HepG2 (cell line): ENCODE results near the gene GPR176. TPM values are rescaled to one million over a fixed set of nuclear protein-coding genes. Genes with fewer than 3 reads are reported as not detected.
A peak's percentile ranks its signal among the peaks of the same experiment; 100 is the strongest.

Experiments
- AGO2 ChIP-seq: fragments of 200-400 bp; formaldehyde crosslinking; optimal IDR thresholded peaks from 2 replicates; pipeline ENCODE3; 2017; ENCODE audit warnings: mild to moderate bottlenecking, low read depth, low read length, moderate library complexity
- BRF2 ChIP-seq: sonication (generic); formaldehyde crosslinking; IDR thresholded peaks from 2 replicates; pipeline ENCODE4 v1.8.1; 2022; ENCODE audit warnings: mild to moderate bottlenecking, missing genetic modification reagents
- FOSL2 ChIP-seq: sonication (generic); formaldehyde crosslinking; IDR thresholded peaks from 2 replicates; pipeline ENCODE4 v1.4.0; 2020; ENCODE audit warnings: missing genetic modification reagents
- IRF2 ChIP-seq: IDR thresholded peaks from 2 replicates; pipeline ENCODE4 v1.6.1; 2018; ENCODE audit warnings: missing genetic modification reagents, missing compliant biosample characterization
- NONO ChIP-seq, 2 experiments: fragments of 450-650 bp in 1 of 2; sonication (generic) in 1 of 2; formaldehyde crosslinking in 1 of 2; IDR thresholded peaks in 1 of 2; conservative IDR thresholded peaks in 1 of 2; 2 replicates each; pipeline versions ENCODE4 v1.6.1 to v1.8.0; 2017 to 2022; ENCODE audit warnings: mild to moderate bottlenecking in 1 of 2, missing genetic modification reagents in 1 of 2, moderate library complexity in 1 of 2
- NRL ChIP-seq: sonication (generic); formaldehyde crosslinking; IDR thresholded peaks from 2 replicates; pipeline ENCODE4 v1.5.0; 2020; ENCODE audit warnings: missing genetic modification reagents, mild to moderate bottlenecking, moderate library complexity, borderline replicate concordance
- TGIF2 ChIP-seq: IDR thresholded peaks from 2 replicates; pipeline ENCODE4 v1.6.1; 2016; ENCODE audit warnings: control low read depth, missing compliant biosample characterization
- THRA ChIP-seq: sonication (generic); formaldehyde crosslinking; IDR thresholded peaks from 2 replicates; pipeline ENCODE4 v1.4.0; 2020; ENCODE audit warnings: missing genetic modification reagents, borderline replicate concordance
- U2AF1 ChIP-seq: fragments of 200-400 bp; formaldehyde crosslinking; optimal IDR thresholded peaks from 2 replicates; pipeline ENCODE3; 2017; ENCODE audit warnings: mild to moderate bottlenecking, low read depth, low read length
- ZFP62 ChIP-seq: sonication (generic); formaldehyde crosslinking; IDR thresholded peaks from 2 replicates; pipeline ENCODE4 v1.4.0; 2020; ENCODE audit warnings: missing genetic modification reagents
- ZNF441 ChIP-seq: sonication (generic); formaldehyde crosslinking; IDR thresholded peaks from 2 replicates; pipeline ENCODE4 v1.7.0; 2021; ENCODE audit warnings: missing genetic modification reagents, borderline replicate concordance
- ZNF563 ChIP-seq: sonication (generic); formaldehyde crosslinking; IDR thresholded peaks from 2 replicates; pipeline ENCODE4 v1.8.0; 2022; ENCODE audit warnings: mild to moderate bottlenecking, moderate library complexity, missing genetic modification reagents
- ZNF570 ChIP-seq: sonication (generic); formaldehyde crosslinking; IDR thresholded peaks from 2 replicates; pipeline ENCODE4 v1.4.0; 2020; ENCODE audit warnings: mild to moderate bottlenecking, missing genetic modification reagents, borderline replicate concordance
- ZNF749 ChIP-seq: sonication (generic); formaldehyde crosslinking; IDR thresholded peaks from 2 replicates; pipeline ENCODE4 v1.8.0; 2022; ENCODE audit warnings: mild to moderate bottlenecking, missing genetic modification reagents, moderate library complexity, borderline replicate concordance
- ZSCAN21 ChIP-seq: sonication (generic); formaldehyde crosslinking; IDR thresholded peaks from 2 replicates; pipeline ENCODE4 v1.8.0; 2022; ENCODE audit warnings: mild to moderate bottlenecking, missing genetic modification reagents, moderate library complexity, borderline replicate concordance
- ZUFSP ChIP-seq: sonication (generic); formaldehyde crosslinking; IDR thresholded peaks from 2 replicates; pipeline ENCODE4 v1.9.0; 2021; ENCODE audit warnings: missing genetic modification reagents, mild to moderate bottlenecking, borderline replicate concordance
- polyA plus RNA-seq, 8 experiments: library from polyadenylated mRNA; depleted of rRNA in 3 of 8; stranded (reverse) in 7 of 8; unstranded in 1 of 8; fragments of >200 nt; fragmentation: Illumina TruSeq in 4 of 8; extraction: Trizol in 4 of 8; gene quantifications; 2 replicates each; pipeline versions ENCODE4 v1.2.1 to v1.2.3, GENCODE V29; 2011 to 2016; ENCODE audit warnings: low read depth in 4 of 8, missing spikeins in 1 of 8, mixed read lengths in 1 of 8; ENCODE audit not compliant: insufficient read depth in 1 of 8
- total RNA-seq, 5 experiments: library from RNA; depleted of rRNA; stranded (reverse); fragments of >200 nt; fragmentation: Illumina TruSeq; extraction: Trizol; gene quantifications; 2 replicates each; pipeline ENCODE4 v1.2.3, GENCODE V29; 2016; ENCODE audit warnings: low read depth in 1 of 5
- TF ChIP-seq, protein P1 (sequence below), 2 experiments: fragments of 450-650 bp in 1 of 2; sonication (generic) in 1 of 2; formaldehyde crosslinking; IDR thresholded peaks; 2 replicates each; pipeline versions ENCODE4 v1.5.0 to v1.8.0; 2020 to 2022; ENCODE audit warnings: mild to moderate bottlenecking in 1 of 2, missing genetic modification reagents in 1 of 2
- TF ChIP-seq, protein P2 (sequence below): IDR thresholded peaks from 2 replicates; pipeline ENCODE4 v1.6.1; 2016; ENCODE audit warnings: low read depth, missing genetic modification reagents, missing compliant biosample characterization

The GPR176 gene
- total and polyA plus RNA-seq, 2 of the 13 experiments (the other 11 are each of a cell fraction or from before 2014, with no cell fraction given) = 0.11 to 0.20 TPM

- TF ChIP-seq BRF2 (CRISPR knock-in tag) = no peak
- TF ChIP-seq ZNF749 (CRISPR knock-in tag) = no peak
- TF ChIP-seq AGO2 = no peak
- TF ChIP-seq FOSL2 = peak; percentile 67
- no peak for TF ChIP-seq NRL (CRISPR knock-in tag)
- TF ChIP-seq ZUFSP (CRISPR knock-in tag) = no peak
- TF ChIP-seq TGIF2 = no peak
- TF ChIP-seq ZSCAN21 (CRISPR knock-in tag) = no peak
- TF ChIP-seq NONO (IDR thresholded peaks at IDR 0.05) = no peak
- TF ChIP-seq NONO (CRISPR knock-in tag; conservative IDR thresholded peaks at IDR 0.05) = no peak
- no peak for TF ChIP-seq ZNF441
- TF ChIP-seq U2AF1 = no peak
- no peak for TF ChIP-seq ZNF563
- no peak for TF ChIP-seq IRF2 (CRISPR knock-in tag)
- TF ChIP-seq, protein P1, sequence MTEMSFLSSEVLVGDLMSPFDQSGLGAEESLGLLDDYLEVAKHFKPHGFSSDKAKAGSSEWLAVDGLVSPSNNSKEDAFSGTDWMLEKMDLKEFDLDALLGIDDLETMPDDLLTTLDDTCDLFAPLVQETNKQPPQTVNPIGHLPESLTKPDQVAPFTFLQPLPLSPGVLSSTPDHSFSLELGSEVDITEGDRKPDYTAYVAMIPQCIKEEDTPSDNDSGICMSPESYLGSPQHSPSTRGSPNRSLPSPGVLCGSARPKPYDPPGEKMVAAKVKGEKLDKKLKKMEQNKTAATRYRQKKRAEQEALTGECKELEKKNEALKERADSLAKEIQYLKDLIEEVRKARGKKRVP (CRISPR knock-in tag; IDR thresholded peaks at IDR 0.05) = no peak
- no peak for TF ChIP-seq ZNF570 (CRISPR knock-in tag)
- no peak for TF ChIP-seq ZFP62 (CRISPR knock-in tag)
- 0 out of 2 replicates have a peak, but pooled peaks have one; percentile 7 for TF ChIP-seq THRA (CRISPR knock-in tag)
- TF ChIP-seq, protein P2, sequence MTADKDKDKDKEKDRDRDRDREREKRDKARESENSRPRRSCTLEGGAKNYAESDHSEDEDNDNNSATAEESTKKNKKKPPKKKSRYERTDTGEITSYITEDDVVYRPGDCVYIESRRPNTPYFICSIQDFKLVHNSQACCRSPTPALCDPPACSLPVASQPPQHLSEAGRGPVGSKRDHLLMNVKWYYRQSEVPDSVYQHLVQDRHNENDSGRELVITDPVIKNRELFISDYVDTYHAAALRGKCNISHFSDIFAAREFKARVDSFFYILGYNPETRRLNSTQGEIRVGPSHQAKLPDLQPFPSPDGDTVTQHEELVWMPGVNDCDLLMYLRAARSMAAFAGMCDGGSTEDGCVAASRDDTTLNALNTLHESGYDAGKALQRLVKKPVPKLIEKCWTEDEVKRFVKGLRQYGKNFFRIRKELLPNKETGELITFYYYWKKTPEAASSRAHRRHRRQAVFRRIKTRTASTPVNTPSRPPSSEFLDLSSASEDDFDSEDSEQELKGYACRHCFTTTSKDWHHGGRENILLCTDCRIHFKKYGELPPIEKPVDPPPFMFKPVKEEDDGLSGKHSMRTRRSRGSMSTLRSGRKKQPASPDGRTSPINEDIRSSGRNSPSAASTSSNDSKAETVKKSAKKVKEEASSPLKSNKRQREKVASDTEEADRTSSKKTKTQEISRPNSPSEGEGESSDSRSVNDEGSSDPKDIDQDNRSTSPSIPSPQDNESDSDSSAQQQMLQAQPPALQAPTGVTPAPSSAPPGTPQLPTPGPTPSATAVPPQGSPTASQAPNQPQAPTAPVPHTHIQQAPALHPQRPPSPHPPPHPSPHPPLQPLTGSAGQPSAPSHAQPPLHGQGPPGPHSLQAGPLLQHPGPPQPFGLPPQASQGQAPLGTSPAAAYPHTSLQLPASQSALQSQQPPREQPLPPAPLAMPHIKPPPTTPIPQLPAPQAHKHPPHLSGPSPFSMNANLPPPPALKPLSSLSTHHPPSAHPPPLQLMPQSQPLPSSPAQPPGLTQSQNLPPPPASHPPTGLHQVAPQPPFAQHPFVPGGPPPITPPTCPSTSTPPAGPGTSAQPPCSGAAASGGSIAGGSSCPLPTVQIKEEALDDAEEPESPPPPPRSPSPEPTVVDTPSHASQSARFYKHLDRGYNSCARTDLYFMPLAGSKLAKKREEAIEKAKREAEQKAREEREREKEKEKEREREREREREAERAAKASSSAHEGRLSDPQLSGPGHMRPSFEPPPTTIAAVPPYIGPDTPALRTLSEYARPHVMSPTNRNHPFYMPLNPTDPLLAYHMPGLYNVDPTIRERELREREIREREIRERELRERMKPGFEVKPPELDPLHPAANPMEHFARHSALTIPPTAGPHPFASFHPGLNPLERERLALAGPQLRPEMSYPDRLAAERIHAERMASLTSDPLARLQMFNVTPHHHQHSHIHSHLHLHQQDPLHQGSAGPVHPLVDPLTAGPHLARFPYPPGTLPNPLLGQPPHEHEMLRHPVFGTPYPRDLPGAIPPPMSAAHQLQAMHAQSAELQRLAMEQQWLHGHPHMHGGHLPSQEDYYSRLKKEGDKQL = no peak
These were observed 132.6 kb downstream of the GPR176 start (continued) for GRCh38 chr15:39787479-39787878.
